A673 (cell line): ENCODE data around the gene CDR2L. TPM values are rescaled to one million over a fixed set of nuclear protein-coding genes. Genes with fewer than 3 reads are reported as not detected.
"Not testable (repeated sequence)": the region's sequence is repeated elsewhere in the genome, so short reads cannot be mapped to it uniquely, and the experiment has no call there.

ENCODE experiments used
- BruUV-seq: library from RNA; stranded (reverse); fragments of 400-500 nt; replicated peaks from 2 replicates; lab custom pipeline; 2021; lab: Mats Ljungman, UMichigan
- CTCF ChIA-PET: fragments of 300-600 bp; sonication (Branson Sonifier 250); formaldehyde crosslinking; loops from one replicate; lab custom pipeline; 2022; ENCODE audit warnings: antibody characterized with exemption; lab: Charles Lee
- POLR2A ChIA-PET: fragments of 300-600 bp; sonication (Branson Sonifier 250); formaldehyde crosslinking; loops from one replicate; lab custom pipeline; 2022; ENCODE audit warnings: antibody characterized with exemption; ENCODE audit not compliant: low non-redundant PET; lab: Charles Lee
- DNase-seq: peaks from one replicate; pipeline ENCODE4 v3.0.0-alpha.2; 2015; ENCODE audit warnings: low spot score
- H3K27ac ChIP-seq: fragments of 200-600 bp; sonication (generic); 2 replicates; pipeline ENCODE4 v1.5.1; 2016; ENCODE audit warnings: mixed run types, low read depth, mild to moderate bottlenecking, mixed read lengths, antibody characterized with exemption, low read length; ENCODE audit not compliant: poor library complexity, severe bottlenecking
- H3K27me3 ChIP-seq: fragments of 200-600 bp; sonication (generic); replicated peaks from 2 replicates; pipeline ENCODE4 v1.6.1; 2017; ENCODE audit warnings: mixed run types, low read depth, mild to moderate bottlenecking, mixed read lengths, antibody characterized with exemption, low read length; ENCODE audit not compliant: insufficient read depth, poor library complexity
- H3K36me3 ChIP-seq: fragments of 200-600 bp; sonication (generic); 2 replicates; pipeline ENCODE4 v1.6.1; 2016; ENCODE audit warnings: mixed run types, mild to moderate bottlenecking, mixed read lengths, antibody characterized with exemption, low read length; ENCODE audit not compliant: insufficient read depth, poor library complexity, severe bottlenecking
- H3K4me1 ChIP-seq: fragments of 200-600 bp; sonication (generic); 2 replicates; pipeline ENCODE4 v1.6.1; 2017; ENCODE audit warnings: mixed run types, mild to moderate bottlenecking, mixed read lengths, antibody characterized with exemption, low read length; ENCODE audit not compliant: insufficient read depth, poor library complexity, severe bottlenecking
- H3K4me3 ChIP-seq: fragments of 200-600 bp; sonication (generic); 2 replicates; pipeline ENCODE4 v1.5.1; 2016; ENCODE audit warnings: low read depth, mixed run types, mild to moderate bottlenecking, mixed read lengths, low read length; ENCODE audit not compliant: poor library complexity, severe bottlenecking
- H3K9me3 ChIP-seq: fragments of 200-600 bp; sonication (generic); 2 replicates; pipeline ENCODE4 v1.6.1; 2016; ENCODE audit warnings: mixed run types, low read depth, mild to moderate bottlenecking, mixed read lengths, antibody characterized with exemption, low read length; ENCODE audit not compliant: poor library complexity, severe bottlenecking
- CTCF ChIP-seq: fragments of 300-800, 200-600 bp; sonication (generic); conservative IDR thresholded peaks from 2 replicates; pipeline ENCODE4 v1.5.1; 2017; ENCODE audit warnings: low read depth, mild to moderate bottlenecking, antibody characterized with exemption, low read length, moderate library complexity, mixed read lengths
- EZH2 ChIP-seq: fragments of 200-600 bp; sonication (generic); IDR thresholded peaks from 2 replicates; pipeline ENCODE4 v1.6.1; 2017; ENCODE audit warnings: borderline replicate concordance, low read depth, mild to moderate bottlenecking, mixed read lengths, antibody characterized with exemption, low read length; ENCODE audit not compliant: poor library complexity, severe bottlenecking
- intact Hi-C: fragments of 100-400 bp; cut with micrococcal nuclease; formaldehyde crosslinking; loops from one replicate; pipeline ENCODE4 v1.10.0; 2022; ENCODE audit not compliant: unreplicated experiment
- total RNA-seq: library from RNA; stranded (reverse); gene quantifications from 2 replicates; pipeline ENCODE4 v1.2.3, GENCODE V29; 2021

CDR2L gene
- total RNA-seq, 1 experiment from 2014 or later, result 5.8 TPM

GRCh38 chr17:75024686-75025397, 37.4 kb downstream of the CDR2L start:
- intact Hi-C loops, result no loop called here
- no TSS peak for BruUV-seq
- CTCF ChIA-PET, result no interaction called here

GRCh38 chr17:75025398-75025734, 37.9 kb downstream of the CDR2L start:
- POLR2A ChIA-PET, H3K27ac ChIP-seq, BruUV-seq, H3K4me1 ChIP-seq, H3K4me3 ChIP-seq, CTCF ChIA-PET, intact Hi-C loops, H3K27me3 ChIP-seq, H3K9me3 ChIP-seq, DNase-seq: not testable (repeated sequence)
- peaks cover 14% of the 10 kb centered on the region for H3K36me3 ChIP-seq

More at GRCh38 chr17:75024686-75025397, 37.4 kb downstream of the CDR2L start:
- no peak for DNase-seq
- H3K27me3 ChIP-seq, result no peaks in the 10 kb centered on the region
- H3K36me3 ChIP-seq, result peaks cover 14% of the 10 kb centered on the region
- H3K4me3 ChIP-seq, result no peak overlapping the region
- no peaks in the 10 kb centered on the region for H3K4me1 ChIP-seq
- H3K9me3 ChIP-seq, result peaks cover 1% of the 10 kb centered on the region
- POLR2A ChIA-PET, result no interaction called here
- no peak overlapping the region for H3K27ac ChIP-seq
- TF ChIP-seq CTCF, result no peak
- TF ChIP-seq EZH2, result no peak

- H3K36me3 ChIP-seq, intact Hi-C loops, H3K4me1 ChIP-seq, H3K4me3 ChIP-seq, POLR2A ChIA-PET, CTCF ChIA-PET, BruUV-seq, DNase-seq, H3K9me3 ChIP-seq, H3K27me3 ChIP-seq, H3K27ac ChIP-seq: not testable (repeated sequence)
These were observed 39.2 kb downstream of the CDR2L start for GRCh38 chr17:75026650-75027049.

- H3K9me3 ChIP-seq, result peaks cover 8% of the 10 kb centered on the region
- TF ChIP-seq EZH2 (no peak), CTCF (no peak)
- no TSS peak for BruUV-seq
- no peaks in the 10 kb centered on the region for H3K4me1 ChIP-seq
- intact Hi-C loops, result loop anchor here (5.0 to 10.0 kb wide), 3 partner anchors 68 to 375 kb away; partner anchors contain the start of genes GRB2 and NUP85
- no peaks in the 10 kb centered on the region for H3K36me3 ChIP-seq
- H3K4me3 ChIP-seq, result no peak overlapping the region
- H3K27ac ChIP-seq, result no peak overlapping the region
- ChIA-PET CTCF (interaction anchor here (0.6 kb wide), 1 partner anchor 61 kb away, joined by 6 read pairs; no protein-coding TSS in a partner anchor), POLR2A (no interaction called here)
- no peak for DNase-seq
- no peaks in the 10 kb centered on the region for H3K27me3 ChIP-seq
These were observed 42.7 kb downstream of the CDR2L start for GRCh38 chr17:75030161-75030560.
